ENCODE data around the gene KCNE2. TPM values are rescaled to one million over a fixed set of nuclear protein-coding genes. Genes with fewer than 3 reads are reported as not detected.

KCNE2 gene
- total and polyA plus RNA-seq, 2 experiments from 2014 or later, result 0.28 to 0.55 TPM

GRCh38 chr21:34357889-34358288 is 5.9 kb upstream of the KCNE2 start:
- no peak overlapping the region for H3K27ac Mint-ChIP-seq
- H3K4me1 Mint-ChIP-seq, result peaks cover 3% of the 10 kb centered on the region; the same call in 1 of the 3 replicates
- H3K36me3 Mint-ChIP-seq (ENCODE audit: low read depth), result no peaks in the 10 kb centered on the region
- Histone ChIP-seq H3K27ac (ENCODE audit: low read depth) (no peak overlapping the region), H3K36me3 (ENCODE audit: insufficient read depth) (no peaks in the 10 kb centered on the region), H3K79me2 (replicated peaks; ENCODE audit: insufficient read depth) (no peaks in the 10 kb centered on the region), H2AFZ (no peak overlapping the region), H3F3A (replicated peaks; ENCODE audit: low read depth) (no peaks in the 10 kb centered on the region), H3K4me1 (ENCODE audit: insufficient read depth) (no peaks in the 10 kb centered on the region), H4K20me1 (replicated peaks; ENCODE audit: insufficient read depth) (no peaks in the 10 kb centered on the region), H3K4me2 (no peak overlapping the region), H3K9me2 (ENCODE audit: insufficient read depth) (no peaks in the 10 kb centered on the region), H3K27me3 (ENCODE audit: insufficient read depth) (no peaks in the 10 kb centered on the region), H3K4me3 (no peak overlapping the region)
- no peak overlapping the region for H3K4me3 Mint-ChIP-seq
- H3K9me3 Mint-ChIP-seq, result peaks cover 4% of the 10 kb centered on the region; the same call in 2 of the 3 replicates
- TF ChIP-seq ZNF114 (CRISPR knock-in tag; IDR thresholded peaks at IDR 0.05) (no peak), CTCF (conservative IDR thresholded peaks at IDR 0.05; ENCODE audit: low read depth in 2 of 2) (no peak)
- peaks cover 3% of the 10 kb centered on the region for H3K27me3 Mint-ChIP-seq (ENCODE audit: insufficient read depth, low read depth, poor library complexity)
- DNase-seq (ENCODE audit: low spot score) (no peak), ATAC-seq (no peak)

- Mint-ChIP-seq H3K27me3 (ENCODE audit: insufficient read depth, low read depth, poor library complexity) (peaks cover 3% of the 10 kb centered on the region), H3K9me3 (peaks cover 4% of the 10 kb centered on the region; the same call in 2 of the 3 replicates)
Measured at GRCh38 chr21:34358866-34359265, 4.9 kb upstream of the KCNE2 start.

More at GRCh38 chr21:34358866-34359265, 4.9 kb upstream of the KCNE2 start:
- no peak overlapping the region for H3K4me2 ChIP-seq
- H3K79me2 ChIP-seq (replicated peaks; ENCODE audit: insufficient read depth), result no peaks in the 10 kb centered on the region
- H3K9me2 ChIP-seq (ENCODE audit: insufficient read depth), result no peaks in the 10 kb centered on the region
- H3K36me3 ChIP-seq (ENCODE audit: insufficient read depth), result no peaks in the 10 kb centered on the region
- H3K27ac Mint-ChIP-seq, result no peak overlapping the region
- no peaks in the 10 kb centered on the region for H3K27me3 ChIP-seq (ENCODE audit: insufficient read depth)
- H3K4me1 Mint-ChIP-seq, result peaks cover 3% of the 10 kb centered on the region; the same call in 1 of the 3 replicates
- TF ChIP-seq NANOG (IDR thresholded peaks at IDR 0.05; ENCODE audit: borderline replicate concordance) (no peak), EZH2 (IDR thresholded peaks at IDR 0.05; ENCODE audit: low read depth, unreplicated experiment) (no peak), ZNF462 (CRISPR knock-in tag; IDR thresholded peaks at IDR 0.05) (no peak), STAT1 (IDR thresholded peaks at IDR 0.05; ENCODE audit: unreplicated experiment) (no peak), JUNB (IDR thresholded peaks at IDR 0.05; ENCODE audit: unreplicated experiment) (no peak), CTCF (conservative IDR thresholded peaks at IDR 0.05; ENCODE audit: low read depth in 2 of 2) (no peak), ZNF331 (CRISPR knock-in tag; IDR thresholded peaks at IDR 0.05; ENCODE audit: low read depth) (no peak), ZNF114 (CRISPR knock-in tag; IDR thresholded peaks at IDR 0.05) (no peak), EZH2phosphoT487 (IDR thresholded peaks at IDR 0.05; ENCODE audit: unreplicated experiment) (no peak), ETS1 (IDR thresholded peaks at IDR 0.05) (no peak), POLR2AphosphoS5 (IDR thresholded peaks at IDR 0.05; ENCODE audit: low read depth) (no peak)
- no peak for ATAC-seq
- no peak overlapping the region for H3K4me3 ChIP-seq
- DNase-seq (ENCODE audit: low spot score), result no peak
- no peaks in the 10 kb centered on the region for H3K4me1 ChIP-seq (ENCODE audit: insufficient read depth)
- no peaks in the 10 kb centered on the region for H3K36me3 Mint-ChIP-seq (ENCODE audit: low read depth)
- no peaks in the 10 kb centered on the region for H4K20me1 ChIP-seq (replicated peaks; ENCODE audit: insufficient read depth)
- H2AFZ ChIP-seq, result no peak overlapping the region
- H3F3A ChIP-seq (replicated peaks; ENCODE audit: low read depth), result no peaks in the 10 kb centered on the region
- H3K4me3 Mint-ChIP-seq, result no peak overlapping the region
- H3K27ac ChIP-seq (ENCODE audit: low read depth), result no peak overlapping the region

Measured in GM23338 (cell line).